ENCODE measurements around the gene IFI35. TPM values are rescaled to one million over a fixed set of nuclear protein-coding genes. Genes with fewer than 3 reads are reported as not detected.

Gene IFI35
- total and polyA plus RNA-seq, 2 of the 8 experiments (the other 6 are each of a cell fraction or from before 2014, with no cell fraction given): 2.5 to 4.7 TPM

DNA sequence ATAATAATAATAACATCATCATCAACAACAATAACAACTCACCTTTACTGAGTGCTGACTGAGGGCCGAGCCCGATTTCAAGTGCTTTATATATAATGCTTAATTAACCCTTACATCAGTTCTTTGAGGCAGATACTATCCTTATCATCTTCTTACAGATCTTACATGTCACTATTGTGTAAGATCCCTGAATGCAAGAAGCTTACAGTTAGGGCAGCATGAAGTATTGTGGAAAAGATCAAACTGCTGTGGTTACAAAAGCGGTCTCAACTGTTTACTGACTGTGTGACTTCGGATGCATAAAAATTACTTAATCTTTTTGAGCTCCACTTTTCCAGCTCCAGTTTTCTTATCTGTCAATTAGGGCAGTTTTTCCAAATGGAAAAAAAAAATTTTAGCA is 12.3 kb downstream of the IFI35 start (continued):
- TF ChIP-seq TAF1 (IDR thresholded peaks at IDR 0.05; ENCODE audit: low read depth, low read length): no peak
- TF ChIP-seq RXRA (IDR thresholded peaks at IDR 0.05; ENCODE audit: insufficient read depth, low read depth, low read length): no peak
- TF ChIP-seq SP1 (IDR thresholded peaks at IDR 0.05; ENCODE audit: low read depth, low read length): no peak
- TF ChIP-seq MAFK (IDR thresholded peaks at IDR 0.05; ENCODE audit: low read depth, low read length): no peak

Data from H1 (cell line).